Keratinocyte (primary cell): ENCODE results near the gene ICOS. TPM values are rescaled to one million over a fixed set of nuclear protein-coding genes. Genes with fewer than 3 reads are reported as not detected.

Experiments used
- DNase-seq: peaks from one replicate; pipeline ENCODE4 v3.0.0-alpha.2; 2011; ENCODE audit warnings: low read depth, missing footprints, low spot score
- FAIRE-seq: peaks from 2 replicates; lab custom pipeline; 2011; peaks lifted over from hg19 to GRCh38; lab: Jason Lieb, UNC
- H2AFZ ChIP-seq: 2 replicates; pipeline ENCODE4 v1.6.0; 2012; ENCODE audit warnings: low read length, control low read depth, inconsistent platforms; ENCODE audit not compliant: control insufficient read depth
- H3K27ac ChIP-seq: 2 replicates; pipeline ENCODE4 v1.5.1; 2011; ENCODE audit warnings: low read length; ENCODE audit not compliant: control insufficient read depth, insufficient read depth
- H3K27me3 ChIP-seq: 3 replicates; pipeline ENCODE4 v1.6.0; 2011; ENCODE audit warnings: low read length; ENCODE audit not compliant: control insufficient read depth, insufficient read depth; ENCODE audit errors: extremely low read depth
- H3K36me3 ChIP-seq, 2 experiments: 2 replicates in 1 of 2; 3 replicates in 1 of 2; pipeline ENCODE4 v1.5.1; 2011; ENCODE audit warnings: low read length in 2 of 2, mild to moderate bottlenecking in 1 of 2; ENCODE audit not compliant: control insufficient read depth in 2 of 2, insufficient read depth in 2 of 2; ENCODE audit errors: extremely low read depth in 1 of 2
- H3K4me1 ChIP-seq: 3 replicates; pipeline ENCODE4 v1.5.1; 2011; ENCODE audit warnings: low read length; ENCODE audit not compliant: control insufficient read depth, insufficient read depth; ENCODE audit errors: extremely low read depth
- H3K4me2 ChIP-seq: 3 replicates; pipeline ENCODE4 v1.6.0; 2011; ENCODE audit warnings: low read depth, low read length; ENCODE audit not compliant: control insufficient read depth, insufficient read depth; ENCODE audit errors: extremely low read depth
- H3K4me3 ChIP-seq, 3 experiments: fragments of 200-600 bp in 1 of 3; sonication (generic) in 1 of 3; 2 replicates in 2 of 3; 3 replicates in 1 of 3; pipeline ENCODE4 v1.5.1; 2011 to 2016; ENCODE audit warnings: low read length in 3 of 3, mild to moderate bottlenecking in 3 of 3, control low read depth in 2 of 3, inconsistent platforms in 1 of 3, low read depth in 1 of 3, mixed read lengths in 1 of 3, mixed run types in 1 of 3, moderate library complexity in 1 of 3; ENCODE audit not compliant: control insufficient read depth in 2 of 3, insufficient read depth in 2 of 3; ENCODE audit errors: extremely low read depth in 1 of 3
- H3K79me2 ChIP-seq: 2 replicates; pipeline ENCODE4 v1.6.0; 2012; ENCODE audit warnings: low read length; ENCODE audit not compliant: control insufficient read depth, insufficient read depth
- H3K9ac ChIP-seq: 3 replicates; pipeline ENCODE4 v1.6.0; 2011; ENCODE audit warnings: low read length; ENCODE audit not compliant: control insufficient read depth, insufficient read depth; ENCODE audit errors: extremely low read depth
- H3K9me1 ChIP-seq: 3 replicates; pipeline ENCODE4 v1.6.0; 2011; ENCODE audit warnings: low read length; ENCODE audit not compliant: control insufficient read depth, insufficient read depth; ENCODE audit errors: extremely low read depth
- H3K9me3 ChIP-seq: 2 replicates; pipeline ENCODE4 v1.5.1; 2012; ENCODE audit warnings: low read depth, low read length; ENCODE audit not compliant: control insufficient read depth
- H4K20me1 ChIP-seq: 3 replicates; pipeline ENCODE4 v1.6.0; 2011; ENCODE audit warnings: low read length; ENCODE audit not compliant: control insufficient read depth, insufficient read depth; ENCODE audit errors: extremely low read depth
- EZH2 ChIP-seq: IDR thresholded peaks from one replicate; pipeline ENCODE4 v1.6.1; 2012; ENCODE audit warnings: inconsistent platforms, mild to moderate bottlenecking, low read length, moderate library complexity
- dilution Hi-C: fragments of 300-500 bp; cut with MboI; formaldehyde crosslinking; loops from one replicate; pipeline ENCODE4 v1.7.0; 2020; ENCODE audit warnings: low sequenced_read_pairs; ENCODE audit not compliant: extremely low pct_ligation_motif_present
- polyA plus RNA-seq, 5 experiments: library from polyadenylated mRNA; depleted of rRNA in 3 of 5; stranded (reverse) in 3 of 5; stranded (forward) in 1 of 5; unstranded in 1 of 5; fragments of >200 nt; gene quantifications; 1 replicate in 1 of 5; 2 replicates in 3 of 5; 3 replicates in 1 of 5; pipeline versions ENCODE4 v1.2.1 to v1.2.3, GENCODE V29; 2011 to 2012; ENCODE audit warnings: missing spikeins in 2 of 5, low read depth in 1 of 5, low replicate concordance in 1 of 5
- TF ChIP-seq, protein P1 (sequence below), 3 experiments: IDR thresholded peaks in 1 of 3; conservative IDR thresholded peaks in 1 of 3; optimal IDR thresholded peaks in 1 of 3; 2 replicates in 2 of 3; 3 replicates in 1 of 3; pipeline versions ENCODE3 to v1.5.1; 2011; ENCODE audit warnings: low read length in 3 of 3, mild to moderate bottlenecking in 3 of 3, moderate library complexity in 2 of 3, control low read depth in 1 of 3, inconsistent platforms in 1 of 3; ENCODE audit not compliant: insufficient read depth in 2 of 3; ENCODE audit errors: extremely low read depth in 1 of 3

The ICOS gene
- polyA plus RNA-seq, 1 donor (not counting 4 experiments of a cell fraction or from before 2014, with no cell fraction given), result not detected

DNA sequence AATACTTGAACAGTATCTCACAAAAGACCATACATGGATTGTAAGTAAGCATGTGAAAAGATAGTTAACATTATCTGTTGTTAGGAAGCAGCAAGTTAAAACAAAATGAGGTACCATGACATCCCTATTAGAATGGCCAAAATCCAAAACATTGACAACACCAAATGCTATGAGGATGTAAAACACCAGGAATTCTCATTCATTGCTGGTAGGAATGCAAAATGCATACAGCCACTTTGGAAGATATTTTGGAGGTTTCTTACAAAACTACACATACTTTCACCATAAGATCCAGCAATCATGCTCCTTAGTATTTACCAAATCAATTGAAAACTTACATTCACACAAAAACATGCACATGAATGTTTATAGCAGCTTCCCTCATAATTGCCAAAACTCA, 30.9 kb upstream of the ICOS start:
- Histone ChIP-seq H3K4me2 (no peak overlapping the region), H2AFZ (no peak overlapping the region), H3K4me1 (no peaks in the 10 kb centered on the region), H3K4me3 (no peak overlapping the region), H3K27ac (no peak overlapping the region), H4K20me1 (no peaks in the 10 kb centered on the region), H3K36me3 (no peaks in the 10 kb centered on the region), H3K27me3 (no peaks in the 10 kb centered on the region), H3K79me2 (no peaks in the 10 kb centered on the region), H3K9me1 (no peaks in the 10 kb centered on the region), H3K9me3 (peaks cover 5% of the 10 kb centered on the region), H3K9ac (no peak overlapping the region)
- DNase-seq (no peak), FAIRE-seq (no peak)
- dilution Hi-C loops, result no loop called here
- TF ChIP-seq, protein P1, sequence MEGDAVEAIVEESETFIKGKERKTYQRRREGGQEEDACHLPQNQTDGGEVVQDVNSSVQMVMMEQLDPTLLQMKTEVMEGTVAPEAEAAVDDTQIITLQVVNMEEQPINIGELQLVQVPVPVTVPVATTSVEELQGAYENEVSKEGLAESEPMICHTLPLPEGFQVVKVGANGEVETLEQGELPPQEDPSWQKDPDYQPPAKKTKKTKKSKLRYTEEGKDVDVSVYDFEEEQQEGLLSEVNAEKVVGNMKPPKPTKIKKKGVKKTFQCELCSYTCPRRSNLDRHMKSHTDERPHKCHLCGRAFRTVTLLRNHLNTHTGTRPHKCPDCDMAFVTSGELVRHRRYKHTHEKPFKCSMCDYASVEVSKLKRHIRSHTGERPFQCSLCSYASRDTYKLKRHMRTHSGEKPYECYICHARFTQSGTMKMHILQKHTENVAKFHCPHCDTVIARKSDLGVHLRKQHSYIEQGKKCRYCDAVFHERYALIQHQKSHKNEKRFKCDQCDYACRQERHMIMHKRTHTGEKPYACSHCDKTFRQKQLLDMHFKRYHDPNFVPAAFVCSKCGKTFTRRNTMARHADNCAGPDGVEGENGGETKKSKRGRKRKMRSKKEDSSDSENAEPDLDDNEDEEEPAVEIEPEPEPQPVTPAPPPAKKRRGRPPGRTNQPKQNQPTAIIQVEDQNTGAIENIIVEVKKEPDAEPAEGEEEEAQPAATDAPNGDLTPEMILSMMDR (optimal IDR thresholded peaks at IDR 0.05 in 1 of 3, IDR thresholded peaks at IDR 0.05 in 1 of 3, conservative IDR thresholded peaks at IDR 0.05 in 1 of 3; ENCODE audit: extremely low read depth in 1 of 3, insufficient read depth in 2 of 3, low read length in 3 of 3), result no peak
- TF ChIP-seq EZH2, result no peak

DNA sequence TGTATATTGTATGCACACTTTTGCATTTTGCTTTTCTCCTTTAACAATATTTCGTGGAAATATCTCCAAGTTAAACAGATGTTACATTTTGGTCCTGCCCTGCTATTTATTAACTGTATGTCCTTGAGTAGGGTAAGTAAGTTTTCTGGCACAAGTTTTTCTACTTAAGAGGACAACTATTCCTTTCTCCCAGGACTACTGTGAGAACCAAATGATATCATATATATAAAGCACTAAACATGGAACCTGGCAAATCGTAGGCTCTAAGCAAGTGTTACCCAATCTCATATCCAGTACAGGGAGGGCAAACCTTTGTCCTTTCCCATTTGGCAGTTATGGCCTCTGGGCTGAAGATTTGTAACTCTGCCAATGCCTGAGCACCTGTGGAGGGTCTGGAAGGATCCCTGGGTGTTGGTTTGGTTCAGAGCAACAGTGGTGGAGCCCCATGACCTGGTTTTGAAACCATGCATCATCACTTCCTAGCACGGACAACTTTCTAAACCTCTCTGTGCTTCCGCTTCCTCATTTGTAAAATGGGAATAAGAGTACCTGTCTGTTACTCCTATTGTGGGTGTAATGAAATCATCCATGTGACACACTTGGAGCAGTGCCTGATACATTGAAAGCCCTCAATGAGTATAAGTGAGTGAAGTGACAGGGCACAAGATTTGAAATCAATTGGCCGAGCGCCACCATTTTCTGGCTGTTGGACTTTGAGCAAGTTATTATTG, 28.3 kb upstream of the ICOS start:
- Histone ChIP-seq H3K27ac (no peak overlapping the region), H3K9me3 (no peaks in the 10 kb centered on the region), H3K4me2 (no peak overlapping the region), H2AFZ (no peak overlapping the region), H3K27me3 (no peaks in the 10 kb centered on the region), H3K79me2 (no peaks in the 10 kb centered on the region), H3K4me1 (no peaks in the 10 kb centered on the region), H3K9ac (no peak overlapping the region), H3K4me3 (no peak overlapping the region), H3K9me1 (no peaks in the 10 kb centered on the region), H3K36me3 (no peaks in the 10 kb centered on the region), H4K20me1 (no peaks in the 10 kb centered on the region)
- dilution Hi-C loops, result no loop called here
- no peak for FAIRE-seq
- no peak for TF ChIP-seq EZH2
- TF ChIP-seq, protein P1 (optimal IDR thresholded peaks at IDR 0.05 in 1 of 3, IDR thresholded peaks at IDR 0.05 in 1 of 3, conservative IDR thresholded peaks at IDR 0.05 in 1 of 3; ENCODE audit: extremely low read depth in 1 of 3, insufficient read depth in 2 of 3, low read length in 3 of 3), result no peak
- DNase-seq, result no peak
